Peyer's patch (tissue), 4 donors: Measurements from ENCODE around the gene RASGRP2.

ENCODE experiments used
- POLR2A ChIP-seq, 2 donors: fragments of 450-650 bp; IDR thresholded peaks; one replicate each; pipeline ENCODE4 v1.5.1; 2017; ENCODE audit warnings: antibody characterized with exemption in 2 of 2, mild to moderate bottlenecking in 2 of 2, moderate library complexity in 2 of 2
- TF ChIP-seq, protein P1 (sequence below), 6 experiments: fragments of 450-650 bp in 4 of 6; fragments of 200-600 bp in 2 of 6; sonication (generic) in 1 of 6; IDR thresholded peaks; one replicate each; pipeline ENCODE4 v1.5.1; 2017 to 2019; ENCODE audit warnings: antibody characterized with exemption in 6 of 6, mild to moderate bottlenecking in 3 of 6, moderate library complexity in 1 of 6

GRCh38 chr11:64753380-64754123 lies 9.6 kb upstream of the RASGRP2 start:
- TF ChIP-seq POLR2A (IDR thresholded peaks at IDR 0.05) = no peak
- TF ChIP-seq, protein P1, sequence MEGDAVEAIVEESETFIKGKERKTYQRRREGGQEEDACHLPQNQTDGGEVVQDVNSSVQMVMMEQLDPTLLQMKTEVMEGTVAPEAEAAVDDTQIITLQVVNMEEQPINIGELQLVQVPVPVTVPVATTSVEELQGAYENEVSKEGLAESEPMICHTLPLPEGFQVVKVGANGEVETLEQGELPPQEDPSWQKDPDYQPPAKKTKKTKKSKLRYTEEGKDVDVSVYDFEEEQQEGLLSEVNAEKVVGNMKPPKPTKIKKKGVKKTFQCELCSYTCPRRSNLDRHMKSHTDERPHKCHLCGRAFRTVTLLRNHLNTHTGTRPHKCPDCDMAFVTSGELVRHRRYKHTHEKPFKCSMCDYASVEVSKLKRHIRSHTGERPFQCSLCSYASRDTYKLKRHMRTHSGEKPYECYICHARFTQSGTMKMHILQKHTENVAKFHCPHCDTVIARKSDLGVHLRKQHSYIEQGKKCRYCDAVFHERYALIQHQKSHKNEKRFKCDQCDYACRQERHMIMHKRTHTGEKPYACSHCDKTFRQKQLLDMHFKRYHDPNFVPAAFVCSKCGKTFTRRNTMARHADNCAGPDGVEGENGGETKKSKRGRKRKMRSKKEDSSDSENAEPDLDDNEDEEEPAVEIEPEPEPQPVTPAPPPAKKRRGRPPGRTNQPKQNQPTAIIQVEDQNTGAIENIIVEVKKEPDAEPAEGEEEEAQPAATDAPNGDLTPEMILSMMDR (IDR thresholded peaks at IDR 0.05) = no peak
